Natural killer cell (primary cell): Measurements from ENCODE around the gene OR56A4. TPM values are rescaled to one million over a fixed set of nuclear protein-coding genes. Genes with fewer than 3 reads are reported as not detected.

Source experiments
- ATAC-seq, 3 donors: fragments of 150-1000 bp in 2 of 3; fragments of 200-7000 bp in 1 of 3; cut with Tn5 transposase; 1 replicate in 1 of 3; 2 replicates in 2 of 3; pipeline ENCODE4 v1.10.0; 2021; ENCODE audit warnings: mild to moderate bottlenecking in 2 of 3, moderate library complexity in 2 of 3
- DNase-seq, 2 donors: peaks; one replicate each; pipeline versions ENCODE4 v3.0.0 to v3.0.0-alpha.2; 2013 to 2021; ENCODE audit warnings: mixed read lengths in 1 of 2
- H3K27ac ChIP-seq: one replicate; pipeline ENCODE4 v1.5.1; 2013; ENCODE audit warnings: mild to moderate bottlenecking, low read length
- H3K27me3 ChIP-seq: one replicate; pipeline ENCODE4 v1.6.1; 2013; ENCODE audit warnings: low read length; ENCODE audit not compliant: control insufficient read depth, insufficient read depth
- H3K36me3 ChIP-seq: one replicate; pipeline ENCODE4 v1.6.1; 2013; ENCODE audit warnings: low read length; ENCODE audit not compliant: control insufficient read depth, insufficient read depth
- H3K4me1 ChIP-seq: one replicate; pipeline ENCODE4 v1.6.1; 2013; ENCODE audit warnings: low read length; ENCODE audit not compliant: control insufficient read depth, insufficient read depth
- H3K4me3 ChIP-seq: one replicate; pipeline ENCODE4 v1.5.1; 2013; ENCODE audit warnings: low read length
- H3K9me3 ChIP-seq: one replicate; pipeline ENCODE4 v1.6.1; 2013; ENCODE audit warnings: low read length; ENCODE audit not compliant: control insufficient read depth, insufficient read depth
- H3K27ac Mint-ChIP-seq, 2 donors: one replicate each; pipeline ENCODE4 v1.8.0; 2022; ENCODE audit warnings: mild to moderate bottlenecking in 2 of 2, mixed read lengths in 2 of 2, moderate library complexity in 1 of 2
- H3K27me3 Mint-ChIP-seq, 2 donors: one replicate each; pipeline ENCODE4 v1.8.0; 2022; ENCODE audit warnings: low read depth in 2 of 2, mixed read lengths in 2 of 2
- H3K36me3 Mint-ChIP-seq: one replicate; pipeline ENCODE4 v1.8.0; 2022; ENCODE audit warnings: mixed read lengths
- H3K4me1 Mint-ChIP-seq, 2 donors: one replicate each; pipeline ENCODE4 v1.8.0; 2022; ENCODE audit warnings: mixed read lengths in 2 of 2
- H3K4me3 Mint-ChIP-seq: one replicate; pipeline ENCODE4 v1.8.0; 2022; ENCODE audit warnings: mild to moderate bottlenecking, moderate library complexity, mixed read lengths
- H3K9me3 Mint-ChIP-seq, 2 donors: one replicate each; pipeline ENCODE4 v1.8.0; 2022; ENCODE audit warnings: mixed read lengths in 2 of 2
- CTCF ChIP-seq: fragments of 200-600 bp; IDR thresholded peaks from one replicate; pipeline ENCODE4 v1.8.0; 2022; ENCODE audit warnings: antibody characterized with exemption
- WGBS: methylation state at CpG from one replicate; pipeline ENCODE4 v1.1.7; 2013; ENCODE audit warnings: missing lambda C conversion rate; ENCODE audit not compliant: insufficient coverage; 5-methylcytosine and 5-hydroxymethylcytosine counted together
- intact Hi-C: fragments of 100-400 bp; cut with micrococcal nuclease; formaldehyde crosslinking; loops from one replicate; pipeline ENCODE4 v1.14.2; 2022
- total RNA-seq, 4 donors: library from RNA; stranded (reverse); fragments of 120-200 nt in 1 of 4; gene quantifications; one replicate each; pipeline versions ENCODE4 v1.2.3 to v1.2.4, GENCODE V29; 2013 to 2022

Gene OR56A4
- total RNA-seq, 3 donors from 2014 or later (not counting 1 experiment from before 2014, with no cell fraction given), result 0.09 to 0.13 (median 0.09) TPM

GRCh38 chr11:5955586-5955985 lies 51.2 kb downstream of the OR56A4 start:
- no peaks in the 10 kb centered on the region for H3K4me1 Mint-ChIP-seq
- H3K27me3 ChIP-seq, result peaks cover 2% of the 10 kb centered on the region
- H3K9me3 Mint-ChIP-seq, result no peaks in the 10 kb centered on the region
- no peak overlapping the region for H3K4me3 Mint-ChIP-seq
- no peaks in the 10 kb centered on the region for H3K9me3 ChIP-seq
- no peak overlapping the region for H3K4me3 ChIP-seq
- intact Hi-C loops, result no loop called here
- H3K4me1 ChIP-seq, result no peaks in the 10 kb centered on the region
- H3K27ac ChIP-seq, result no peak overlapping the region
- no peak for ATAC-seq
- DNase-seq, result no peak
- 96% methylated on average over 2 of the region's 3 CpGs for WGBS
- TF ChIP-seq CTCF, result no peak
- no peak overlapping the region for H3K27ac Mint-ChIP-seq
- no peaks in the 10 kb centered on the region for H3K36me3 Mint-ChIP-seq
- H3K27me3 Mint-ChIP-seq, result peaks cover 8 to 14% of the 10 kb centered on the region in 2 donors
- H3K36me3 ChIP-seq, result no peaks in the 10 kb centered on the region

Other genes starting within 250 kb of the OR56A4 start
- gene OR52N5, start 223.6 kb downstream of the OR56A4 start, total RNA-seq, result not detected
- gene OR52N1, start 215.7 kb downstream of the OR56A4 start, total RNA-seq, result not detected
- not detected for gene OR52N2, start 198.0 kb downstream of the OR56A4 start, total RNA-seq
- not detected for gene OR52E6, start 165.0 kb downstream of the OR56A4 start, total RNA-seq
- gene OR52E8, start 149.3 kb downstream of the OR56A4 start, total RNA-seq, result not detected
- not detected for gene OR52E4, start 126.3 kb downstream of the OR56A4 start, total RNA-seq
- not detected for gene OR52E5, start 113.7 kb downstream of the OR56A4 start, total RNA-seq
- not detected for gene OR56A3, start 64.7 kb downstream of the OR56A4 start, total RNA-seq
- gene OR56A5, start 38.5 kb downstream of the OR56A4 start, total RNA-seq, result under 1 TPM in 1 of 3 donors, not detected in 2; 0.41 TPM
- gene OR52L1, start 20.0 kb downstream of the OR56A4 start, total RNA-seq, result under 1 TPM in 1 of 3 donors, not detected in 2; 0.35 TPM
- under 1 TPM in 2 of 3 donors, not detected in 1; 0.05 to 0.16 TPM for gene OR56A1, start 23.8 kb upstream of the OR56A4 start, total RNA-seq
- gene OR56B4, start 100.7 kb upstream of the OR56A4 start, total RNA-seq, result not detected
- under 1 TPM in 1 of 3 donors, not detected in 2; 0.35 TPM for gene OR52B2, start 163.4 kb upstream of the OR56A4 start, total RNA-seq
- gene OR52W1, start 192.3 kb upstream of the OR56A4 start, total RNA-seq, result not detected
- gene C11orf42, start 198.6 kb upstream of the OR56A4 start, total RNA-seq, result not detected
- 10 to 100 TPM; 50.6 to 76.9 (median 58.4) TPM for gene FHIP1B, start 227.7 kb upstream of the OR56A4 start, total RNA-seq
- under 1 TPM; 0.35 to 0.50 (median 0.39) TPM for gene CNGA4, start 232.1 kb upstream of the OR56A4 start, total RNA-seq